ENCODE measurements around the gene IPO8.

Gene IPO8

DNA sequence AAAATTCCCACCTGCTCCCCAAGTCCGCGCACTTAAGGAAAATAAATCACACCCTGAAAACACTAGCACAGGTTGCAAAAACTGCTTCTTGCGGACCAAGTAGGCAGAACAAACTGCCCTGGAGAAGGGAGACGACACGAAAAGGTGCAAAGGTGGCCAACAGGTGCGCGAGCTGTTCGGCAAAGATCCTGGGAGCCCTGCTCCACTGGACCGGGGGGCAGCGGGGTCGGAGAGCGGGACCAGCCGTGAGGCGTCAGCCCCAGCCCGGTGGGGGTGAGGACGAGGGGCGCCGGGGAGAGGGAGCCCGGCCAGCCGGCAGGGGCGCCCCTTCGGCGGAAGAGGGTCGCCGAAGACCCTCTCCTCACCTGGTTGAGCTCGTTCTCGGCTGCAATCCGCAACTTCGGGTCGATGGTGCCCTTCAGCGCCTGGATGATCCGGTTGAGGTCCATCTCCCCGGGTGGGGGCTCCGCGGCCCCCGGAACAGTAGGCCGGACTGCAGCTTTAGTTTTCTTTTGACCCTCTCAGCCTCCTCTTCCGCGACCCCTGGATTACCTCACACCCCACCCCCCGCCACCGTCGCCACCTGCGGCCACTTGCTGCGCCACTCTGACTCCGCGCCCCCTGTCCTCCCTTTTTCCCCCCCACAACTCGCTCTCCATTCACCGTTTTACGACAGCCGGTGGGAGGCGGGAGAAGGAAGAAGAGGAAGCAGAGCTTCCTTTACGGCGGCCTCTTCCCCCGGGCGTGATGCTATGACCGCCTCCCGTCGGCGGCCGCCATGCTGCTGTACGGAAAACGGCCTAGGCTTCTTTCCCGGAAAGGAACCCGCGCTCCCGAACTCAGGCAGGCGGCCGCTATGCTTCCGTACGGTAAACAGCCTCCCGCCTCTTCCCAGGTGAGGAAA lies at the start of gene IPO8:
TSS of gene IPO8 (minus strand) at position 671 of the 904 bp plus-strand sequence. CDS start at position 449, 222 bp downstream.
- DNase-seq, result peak; percentile 86

DNA sequence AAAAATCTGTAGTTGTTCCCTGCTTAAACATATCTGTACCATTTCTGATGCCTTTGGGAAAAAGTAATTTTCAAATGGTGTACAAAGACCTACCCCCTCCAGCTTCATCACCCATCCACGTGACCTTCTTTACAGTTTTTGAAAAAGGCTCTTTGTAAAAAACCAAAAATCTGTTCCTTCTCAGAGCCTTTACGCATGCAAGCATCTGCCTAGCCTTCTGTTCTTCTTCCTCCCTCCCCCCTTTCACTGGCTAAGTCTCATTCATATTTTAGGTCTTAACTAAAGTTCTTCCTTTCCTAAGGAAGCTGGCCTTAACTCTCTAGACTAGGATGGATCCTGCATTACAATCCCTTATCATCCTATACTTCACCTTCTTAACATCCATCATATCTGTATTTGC lies 48.7 kb upstream of the IPO8 start:
- no peak for DNase-seq

DNA sequence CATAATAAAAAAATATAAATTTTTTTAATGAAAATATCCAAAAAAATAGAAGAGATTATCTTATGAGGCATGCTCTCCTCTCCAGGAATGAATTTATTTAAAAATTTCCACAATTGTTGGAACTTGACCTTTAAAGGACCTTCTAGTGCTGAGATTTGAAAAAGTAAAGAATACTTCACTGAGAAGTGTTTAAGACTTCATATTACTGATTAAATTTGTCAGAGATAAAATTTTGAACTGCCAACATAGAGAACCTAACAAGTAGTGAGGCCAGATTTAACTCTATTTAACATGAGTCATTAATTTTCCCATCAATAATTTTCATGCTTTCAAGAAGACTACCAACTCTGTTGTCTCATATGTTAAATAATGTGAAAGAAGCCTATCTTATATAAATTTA lies 44.6 kb upstream of the IPO8 start:
- no peak for DNase-seq

DNA sequence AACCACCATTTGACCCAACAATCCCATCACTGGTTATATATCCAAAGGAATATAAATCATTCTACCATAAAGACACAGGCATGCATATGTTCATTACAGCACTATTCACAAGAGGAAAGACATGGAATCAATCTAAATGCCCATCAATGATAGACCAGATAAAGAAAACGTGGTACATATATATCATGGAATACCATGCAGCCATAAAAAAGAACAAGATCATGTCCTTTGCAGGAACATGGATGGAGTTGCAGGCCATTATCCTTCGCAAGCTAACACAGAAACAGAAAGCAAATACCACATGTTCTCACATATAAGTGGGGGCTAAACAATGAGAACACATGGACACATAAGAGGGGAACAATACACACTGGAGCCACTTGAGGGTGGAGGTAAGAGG lies 43.4 kb upstream of the IPO8 start:
- DNase-seq, result no peak

DNA sequence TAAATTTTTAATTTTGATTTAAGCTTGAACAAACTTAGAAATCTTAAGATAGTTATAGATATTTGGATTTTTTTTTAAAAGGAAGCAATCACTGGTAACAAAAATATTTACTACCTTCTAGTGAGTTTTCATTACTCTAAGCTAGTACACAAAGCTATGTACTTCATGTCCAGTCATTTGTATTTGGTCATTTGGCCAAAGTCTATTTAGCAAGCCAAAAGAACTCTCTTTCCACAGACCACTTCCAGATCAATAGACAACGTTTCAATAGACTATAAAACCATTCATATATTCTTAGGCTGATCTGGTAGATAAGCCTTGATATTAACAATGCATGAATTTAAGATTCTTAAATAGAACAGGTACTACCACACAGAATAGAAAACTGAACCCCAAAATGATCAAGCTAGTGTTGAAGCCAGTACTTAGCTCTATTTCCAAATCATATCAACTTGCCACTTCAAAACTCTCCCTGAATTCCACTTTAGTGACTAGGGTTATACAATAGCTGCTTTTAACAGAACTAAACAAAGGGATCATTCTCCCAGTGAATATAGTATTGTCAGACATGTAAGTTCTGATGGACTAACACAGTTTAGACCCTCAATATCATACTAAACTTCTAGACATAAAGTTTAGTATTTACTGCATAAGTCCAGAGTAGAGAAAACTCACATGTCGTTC lies 37.4 kb upstream of the IPO8 start:
- no peak for DNase-seq

DNA sequence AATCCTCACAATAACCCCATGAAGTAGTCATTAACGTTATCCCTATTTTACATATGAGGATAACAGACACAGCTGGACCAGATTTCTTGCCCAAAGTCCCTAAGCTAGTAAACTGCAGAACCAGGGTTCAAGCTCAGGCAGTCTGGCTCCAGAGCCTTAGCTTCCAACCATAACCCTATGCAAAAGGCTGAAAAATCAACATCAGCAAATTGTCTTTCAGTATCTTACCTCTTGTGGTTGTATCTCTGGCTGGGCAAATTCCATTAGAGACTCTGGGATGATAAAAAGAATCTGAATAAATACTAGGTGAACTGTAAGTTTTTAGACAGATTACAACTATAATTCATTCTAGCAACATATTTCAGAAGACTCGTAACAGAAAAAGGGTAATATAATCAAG lies 34.3 kb upstream of the IPO8 start:
- DNase-seq, result no peak

DNA sequence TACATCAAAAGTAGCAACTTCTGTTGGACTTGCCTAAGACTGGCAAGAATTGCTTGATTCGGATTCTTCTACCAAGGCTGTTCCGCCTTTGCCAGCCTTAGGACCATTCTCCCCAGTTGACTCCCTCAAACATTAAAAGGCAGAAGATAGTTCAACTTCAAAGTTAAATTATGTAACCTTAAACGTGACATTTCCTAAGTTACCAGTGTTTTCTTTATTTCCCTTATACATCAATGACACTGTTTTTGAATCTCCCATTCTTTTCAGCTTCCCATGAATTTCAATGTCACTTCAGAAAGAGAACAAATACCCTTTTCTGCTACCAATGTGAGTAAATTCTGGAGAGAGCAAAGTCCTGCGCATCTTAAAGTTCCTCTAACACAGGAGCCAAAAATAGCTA lies 33.9 kb upstream of the IPO8 start:
- no peak for DNase-seq

DNA sequence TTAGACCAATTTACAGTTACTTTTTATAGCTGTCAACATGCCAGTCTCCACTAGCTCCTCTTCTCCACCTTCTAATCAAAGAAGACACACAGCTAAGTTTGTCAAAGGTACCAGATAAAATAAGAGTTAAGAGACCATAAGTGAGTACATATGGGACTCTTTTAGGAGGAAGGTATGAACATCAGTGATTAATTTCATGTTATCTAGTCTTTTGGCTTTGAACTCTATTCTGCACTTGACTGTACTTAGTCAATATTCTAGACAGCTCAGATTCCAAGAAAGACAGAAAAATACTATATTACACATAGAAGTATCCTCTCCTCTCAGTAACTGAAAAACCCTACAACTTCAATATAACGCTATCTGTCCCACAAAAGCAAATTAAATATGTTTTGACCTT lies 31.0 kb upstream of the IPO8 start:
- no peak for DNase-seq

DNA sequence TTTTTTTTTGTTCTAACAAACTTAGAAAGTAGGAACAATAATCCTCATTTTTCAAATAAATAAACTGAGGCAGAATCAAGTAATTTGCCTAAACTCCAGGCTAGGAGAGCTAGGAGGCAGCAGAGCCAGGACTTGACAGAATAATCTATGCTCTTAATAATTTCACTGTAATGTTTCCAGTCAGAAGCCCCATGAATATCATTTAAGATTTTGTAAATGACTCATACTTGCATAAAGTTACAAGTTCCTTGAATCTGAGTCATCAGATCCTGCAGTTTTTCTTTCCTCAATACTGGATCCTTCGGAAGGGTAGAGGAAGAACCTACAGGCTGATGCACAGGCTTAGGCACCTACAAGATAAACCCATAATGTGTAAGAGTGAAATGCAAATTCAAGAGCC lies 30.1 kb upstream of the IPO8 start:
- no peak for DNase-seq

DNA sequence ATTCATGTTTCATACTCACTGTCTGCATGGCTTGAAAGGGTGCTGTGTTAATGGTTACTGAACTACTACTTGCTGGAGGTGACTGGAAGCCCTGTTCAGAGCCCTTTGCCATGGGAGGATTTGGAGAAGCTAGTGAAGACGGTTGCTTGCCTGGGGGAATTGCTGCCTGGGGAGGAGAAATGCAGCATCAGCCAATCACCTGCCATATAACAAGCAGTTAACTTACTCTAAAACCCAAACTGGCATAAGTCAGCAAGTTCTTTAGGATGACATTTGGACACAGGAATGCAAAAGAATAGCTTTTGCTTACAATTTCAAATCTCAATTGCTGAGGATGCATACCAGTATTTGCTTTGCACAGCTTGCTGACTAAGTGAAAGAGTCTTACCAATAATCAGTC lies 23.4 kb upstream of the IPO8 start:
- DNase-seq, result no peak

DNA sequence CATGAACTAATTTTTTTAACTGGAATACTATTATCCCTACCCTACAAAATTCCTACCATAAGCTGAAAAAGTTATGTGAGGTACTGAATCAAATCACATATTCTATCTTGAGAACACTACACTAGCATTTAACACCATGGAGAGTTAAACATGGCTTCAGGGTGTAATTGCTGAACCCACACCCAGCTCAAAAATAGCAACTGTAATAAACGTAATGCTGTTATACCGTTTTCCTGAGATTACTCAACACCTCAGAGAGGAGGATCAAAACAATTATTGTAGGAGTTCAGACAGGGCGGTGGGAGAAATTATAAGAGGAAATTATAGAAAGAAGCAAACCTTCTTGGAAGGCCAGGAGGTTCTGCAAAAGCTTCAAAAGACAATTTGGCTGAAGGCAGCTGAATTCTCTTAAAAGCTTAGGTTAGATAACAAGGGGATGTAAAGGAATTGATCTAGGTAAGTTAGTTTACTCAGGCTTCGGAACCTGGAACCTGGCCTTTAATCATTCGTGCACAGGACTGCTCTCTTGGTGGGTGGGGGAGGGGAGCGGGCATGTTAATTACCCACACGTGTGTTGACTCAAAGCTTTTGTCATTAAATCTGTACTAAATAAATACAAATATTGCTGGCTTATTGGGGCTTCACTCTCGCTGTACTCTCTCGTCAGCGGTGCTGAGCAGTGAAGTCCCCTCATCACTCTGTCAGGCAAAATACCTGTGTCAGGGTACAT lies 12.1 kb upstream of the IPO8 start:
- DNase-seq, result no peak

DNA sequence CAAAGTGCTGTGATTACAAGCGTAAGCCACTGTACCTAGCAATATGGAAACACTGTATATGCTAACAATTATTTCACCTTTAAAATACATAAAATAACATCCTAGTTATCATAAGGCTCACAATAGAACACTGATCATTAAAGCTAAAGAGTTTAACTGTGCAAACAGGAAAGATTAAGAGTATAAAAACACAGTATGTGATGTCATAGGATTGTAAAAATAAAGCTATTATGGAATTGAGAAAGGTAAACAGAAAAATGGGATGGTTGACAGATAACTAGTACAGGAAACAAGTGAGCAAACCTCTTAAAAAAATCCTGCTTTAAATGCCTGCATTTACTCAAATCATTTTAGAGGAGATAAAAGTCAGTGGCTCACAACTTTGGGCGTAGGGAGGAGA lies 10.8 kb upstream of the IPO8 start:
- no peak for DNase-seq

DNA sequence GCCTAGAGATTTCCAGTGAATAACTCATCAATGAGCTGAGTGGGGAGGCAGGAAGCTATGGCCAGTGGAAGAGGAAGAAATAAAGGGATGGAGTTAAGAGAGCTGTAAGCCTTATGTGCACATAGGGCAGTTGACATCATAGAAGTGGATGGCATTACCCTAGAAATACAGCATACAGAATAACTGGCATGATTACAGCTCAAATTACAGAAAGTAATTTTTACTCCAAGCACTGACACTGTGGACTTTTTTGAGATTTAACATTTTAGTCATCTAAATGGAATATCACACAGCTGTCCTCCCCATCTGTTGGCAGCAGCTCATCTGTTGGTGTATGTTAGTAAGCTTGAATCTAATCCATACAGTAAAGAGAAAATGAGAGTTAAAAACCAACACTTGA lies 5.4 kb upstream of the IPO8 start:
- no peak for DNase-seq

DNA sequence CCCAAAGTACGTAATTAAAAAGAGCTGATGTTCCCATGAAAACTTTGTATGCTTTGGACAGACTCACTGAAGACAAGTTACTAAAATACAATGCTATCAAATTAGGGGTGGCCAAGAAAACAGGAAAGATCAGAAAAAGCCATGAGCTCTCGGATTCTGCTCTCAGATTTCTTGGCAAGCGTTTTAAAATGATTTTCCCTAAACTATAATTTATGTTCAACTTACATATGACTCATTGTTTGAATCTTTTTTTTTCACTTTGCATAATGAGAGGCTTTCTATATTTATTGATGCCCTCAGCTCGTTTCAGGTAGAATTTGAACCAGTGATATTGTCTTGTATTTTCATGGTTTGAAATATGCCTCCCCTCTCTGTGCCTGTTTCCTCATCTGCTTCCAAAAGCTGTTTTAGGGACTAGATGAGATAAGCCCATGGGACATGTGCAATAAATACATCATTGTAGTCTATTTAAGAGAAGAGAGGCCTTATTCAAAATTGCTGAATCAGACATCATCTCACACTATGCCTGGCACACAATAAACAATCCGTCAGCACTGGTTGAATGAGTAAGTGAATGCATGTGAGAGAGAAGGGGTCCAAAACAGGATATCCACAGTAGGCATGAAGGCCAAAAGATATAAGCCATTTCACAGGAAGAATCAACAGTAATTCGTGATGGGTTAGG lies 4.7 kb upstream of the IPO8 start:
- no peak for DNase-seq

DNA sequence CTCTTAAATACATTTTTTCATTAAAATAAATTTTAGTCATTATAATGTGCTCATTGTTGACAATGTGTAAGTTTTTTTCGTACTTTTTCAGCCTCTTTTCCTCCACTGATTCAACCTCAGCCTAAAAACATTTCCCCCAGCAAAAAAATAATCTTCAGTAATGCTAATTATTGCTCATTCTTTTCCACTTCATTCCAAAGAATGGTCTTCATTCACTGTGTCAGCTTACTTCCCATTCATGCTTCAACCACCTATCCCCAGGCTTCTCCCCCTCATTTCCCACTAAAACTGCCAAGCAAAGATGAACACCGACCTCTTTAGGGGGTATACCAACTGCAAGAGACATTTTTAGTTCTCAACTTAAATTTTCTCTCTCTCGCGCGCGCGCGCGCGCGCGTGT lies 2.7 kb upstream of the IPO8 start:
- no peak for DNase-seq

DNA sequence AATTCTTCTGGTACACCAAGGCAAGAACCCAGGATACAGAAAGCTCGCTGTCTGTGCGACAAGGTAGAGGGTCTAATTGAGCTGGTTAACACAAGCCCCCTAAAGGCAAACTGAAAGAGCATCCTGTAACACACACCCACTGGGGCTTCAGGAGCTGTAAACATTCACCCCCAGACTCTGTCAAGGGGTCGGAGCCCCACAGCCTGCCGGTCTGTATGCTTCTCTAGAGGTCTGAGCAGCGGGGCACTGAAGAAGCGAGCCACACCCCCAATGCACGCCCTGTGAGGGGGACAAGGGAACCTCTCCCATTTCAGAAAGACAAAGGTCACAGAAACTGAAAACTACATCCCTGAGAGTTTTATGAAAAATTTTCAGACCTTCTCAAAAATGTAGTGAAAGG lies 1.3 kb upstream of the IPO8 start:
- no peak for DNase-seq

DNA sequence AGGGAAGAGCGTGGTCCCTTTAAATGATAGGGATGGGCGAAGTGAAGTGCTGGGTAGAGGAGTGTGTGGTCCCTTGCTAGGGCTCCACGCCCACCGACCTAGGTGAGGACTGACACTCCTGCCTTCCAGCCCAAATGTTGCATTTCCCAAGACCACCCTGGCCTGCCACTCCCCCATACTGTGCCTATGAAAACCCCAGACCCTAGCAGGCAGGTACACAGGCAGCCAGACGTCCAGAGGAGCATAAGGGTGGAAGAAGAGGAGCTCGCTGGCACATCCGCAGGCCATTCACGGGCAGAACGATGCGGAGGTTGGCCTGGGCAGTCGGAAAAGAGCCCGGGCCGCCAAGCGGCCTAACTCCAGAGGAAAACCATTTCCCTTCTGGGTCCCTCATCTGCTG lies 817 bp upstream of the IPO8 start:
- DNase-seq, result no peak

DNA sequence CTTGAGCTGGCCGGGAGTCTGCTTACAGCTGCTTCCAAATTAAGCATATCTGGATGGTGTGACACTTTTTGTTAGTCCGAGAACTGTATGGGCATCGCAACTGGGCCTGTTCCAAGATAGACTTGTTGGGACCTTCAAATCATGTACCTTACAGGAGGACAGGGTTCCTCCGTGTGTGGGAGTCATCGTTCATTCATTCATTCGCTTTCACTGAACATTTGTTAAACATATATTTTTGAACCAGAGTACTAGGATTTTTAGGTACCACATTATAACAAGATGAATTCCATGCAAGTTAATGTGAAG lies 387 bp upstream of the IPO8 start:
- DNase-seq, result no peak

DNA sequence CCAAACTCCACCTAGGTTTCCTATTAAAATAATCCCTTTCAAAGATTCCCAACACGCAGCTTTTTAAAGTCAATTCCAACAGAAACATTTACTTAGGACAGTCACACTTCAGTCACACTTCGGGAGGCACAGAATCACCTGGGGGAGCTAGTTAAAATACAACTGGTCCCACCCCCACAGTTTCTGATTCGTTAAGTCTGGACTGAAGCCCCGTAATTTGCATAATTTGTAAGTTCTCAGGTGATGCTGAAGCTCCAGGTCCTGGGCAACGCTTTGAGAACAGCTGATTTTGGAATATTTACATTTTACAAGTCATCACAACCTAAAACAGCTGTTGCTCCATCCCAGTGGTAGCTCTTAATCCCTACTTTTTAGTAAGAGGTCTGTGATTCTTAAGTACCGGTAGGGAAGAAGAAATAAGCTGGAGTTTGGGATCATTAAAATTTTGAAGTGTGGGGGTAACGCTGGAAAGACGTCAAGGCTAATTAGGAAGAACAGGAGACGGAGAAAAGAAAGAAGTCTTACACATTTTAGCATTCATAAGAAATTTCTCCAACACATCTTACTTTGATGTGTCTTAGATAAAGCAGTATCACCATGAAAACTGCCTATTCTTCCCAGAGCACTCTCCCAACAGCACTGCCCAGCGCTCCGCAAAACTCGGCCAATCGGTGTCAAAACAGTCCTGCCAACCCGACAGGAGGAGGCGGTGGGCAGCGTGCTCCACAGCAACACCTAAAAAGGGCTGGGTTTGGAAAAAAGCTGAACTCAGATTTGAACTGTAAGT lies 1.1 kb downstream of the IPO8 start:
- DNase-seq, result peak; percentile 39

DNA sequence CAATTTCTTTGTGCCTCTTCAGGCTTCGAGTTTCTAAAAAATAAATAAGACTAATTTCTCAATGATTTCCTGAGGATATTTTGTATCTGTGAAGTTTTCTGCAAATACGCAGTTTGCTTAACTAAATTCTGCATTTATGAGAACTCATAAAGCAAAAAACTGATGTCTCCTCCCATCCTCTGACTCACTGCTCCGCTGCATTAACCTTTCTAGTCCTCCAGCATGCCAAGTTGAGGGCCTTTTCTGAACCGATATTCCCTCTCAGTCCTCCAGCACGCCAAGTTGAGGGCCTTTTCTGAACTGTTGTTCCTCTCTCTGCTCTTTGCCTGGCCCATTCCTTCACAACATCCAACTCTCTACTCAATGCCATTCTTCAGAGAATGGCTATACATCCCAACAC lies 3.2 kb downstream of the IPO8 start:
- DNase-seq, result no peak

DNA sequence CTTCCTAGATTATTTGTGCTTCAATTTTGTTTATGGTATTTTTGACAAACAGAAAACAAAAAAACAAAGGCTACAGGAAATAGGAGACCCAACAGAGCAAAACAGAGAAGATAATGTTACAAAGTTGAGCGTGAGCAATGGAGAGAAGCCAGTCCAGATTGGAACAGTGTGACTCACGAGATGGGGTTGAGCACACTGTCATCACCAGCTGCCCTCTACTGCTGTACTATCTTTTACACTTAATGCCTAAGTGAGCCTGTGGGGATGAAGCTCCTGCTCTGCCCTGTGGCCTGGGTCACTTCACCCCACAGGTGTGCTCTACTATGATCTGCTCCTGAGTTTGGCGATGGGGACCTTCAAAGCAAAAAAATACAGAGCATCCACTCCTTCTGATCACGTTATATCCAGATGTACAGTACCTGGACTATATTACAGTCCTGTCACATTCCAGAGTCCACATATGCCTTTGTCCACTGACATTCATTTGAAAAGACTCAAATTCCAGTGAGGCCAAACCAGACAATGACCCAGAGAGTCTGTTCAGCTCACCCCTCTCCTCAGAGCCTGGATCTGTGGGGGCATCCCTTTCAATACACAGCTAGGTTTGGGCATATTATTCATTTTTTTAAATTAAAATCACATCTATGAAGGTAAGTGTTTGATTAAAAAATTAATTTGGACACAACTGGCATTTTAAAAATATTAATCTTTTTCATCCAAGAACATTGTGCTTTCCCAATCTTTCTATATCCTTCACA lies 4.4 kb downstream of the IPO8 start:
- no peak for DNase-seq

Data from NCI-H1092 (cell line).